C4-2B (cell line): ENCODE results near the gene BBIP1.

Source experiments
- H3K27ac ChIP-seq: fragments of 450-650 bp; 2 replicates; pipeline ENCODE4 v1.5.1; 2017
- CTCF ChIP-seq: fragments of 450-650 bp; conservative IDR thresholded peaks from 2 replicates; pipeline ENCODE4 v1.5.1; 2017; ENCODE audit warnings: mild to moderate bottlenecking
- ZFX ChIP-seq: fragments of 450-650 bp; IDR thresholded peaks from 2 replicates; pipeline ENCODE4 v1.6.1; 2017

The BBIP1 gene

GRCh38 chr10:110962443-110962842 is 43.5 kb upstream of the BBIP1 start:
- no peak overlapping the region for H3K27ac ChIP-seq
- TF ChIP-seq CTCF (no peak), ZFX (no peak)

GRCh38 chr10:110960333-110960712 is 41.3 kb upstream of the BBIP1 start:
- no peak for TF ChIP-seq ZFX
- no peak for TF ChIP-seq CTCF
- H3K27ac ChIP-seq = no peak overlapping the region

GRCh38 chr10:110959379-110960332 is 40.7 kb upstream of the BBIP1 start:
- TF ChIP-seq ZFX (no peak), CTCF (no peak)
- H3K27ac ChIP-seq = no peak overlapping the region

GRCh38 chr10:110957606-110958005 is 38.6 kb upstream of the BBIP1 start:
- no peak overlapping the region for H3K27ac ChIP-seq
- TF ChIP-seq CTCF = no peak
- no peak for TF ChIP-seq ZFX

GRCh38 chr10:110951381-110951780 is 32.4 kb upstream of the BBIP1 start:
- no peak overlapping the region for H3K27ac ChIP-seq
- TF ChIP-seq CTCF (no peak), ZFX (no peak)

GRCh38 chr10:110947061-110947595 is 28.1 kb upstream of the BBIP1 start:
- TF ChIP-seq CTCF (no peak), ZFX (no peak)
- no peak overlapping the region for H3K27ac ChIP-seq

- H3K27ac ChIP-seq = no peak overlapping the region
- TF ChIP-seq ZFX (no peak), CTCF (no peak)
These were observed 27.5 kb upstream of the BBIP1 start for GRCh38 chr10:110946496-110946895.
